NOMO-1 treated with dmso at 0.1 percent for 144 hours (cell line): ENCODE measurements around the gene SDK1.

Experiments
- DNase-seq: peaks from one replicate; lab custom pipeline; 2025; ENCODE audit not compliant: unreplicated experiment; lab: John Stamatoyannopoulos, UW

SDK1 gene

GRCh38 chr7:4145576-4145975 is 844.5 kb downstream of the SDK1 start:
- no peak for DNase-seq

GRCh38 chr7:4147926-4148620 is 847.0 kb downstream of the SDK1 start:
- DNase-seq, result no peak

- no peak for DNase-seq
Observed at GRCh38 chr7:4149236-4149635, 848.2 kb downstream of the SDK1 start.

GRCh38 chr7:4149645-4150044 is 848.6 kb downstream of the SDK1 start:
- no peak for DNase-seq

GRCh38 chr7:4150731-4151130 is 849.7 kb downstream of the SDK1 start:
- DNase-seq, result no peak

- DNase-seq, result no peak
Observed at GRCh38 chr7:4151524-4151923, 850.5 kb downstream of the SDK1 start.

- DNase-seq, result no peak
Observed at GRCh38 chr7:4151926-4152549, 851.0 kb downstream of the SDK1 start.

GRCh38 chr7:4154882-4155535 is 854.0 kb downstream of the SDK1 start:
- DNase-seq, result no peak

GRCh38 chr7:4156190-4156589 is 855.1 kb downstream of the SDK1 start:
- DNase-seq, result no peak

- DNase-seq, result no peak
Observed at GRCh38 chr7:4157651-4158050, 856.6 kb downstream of the SDK1 start.

- no peak for DNase-seq
Observed at GRCh38 chr7:4158441-4159153, 857.5 kb downstream of the SDK1 start.

- no peak for DNase-seq
Observed at GRCh38 chr7:4159154-4159501, 858.1 kb downstream of the SDK1 start.

- no peak for DNase-seq
Observed at GRCh38 chr7:4159761-4160554, 858.9 kb downstream of the SDK1 start.

- DNase-seq, result no peak
Observed at GRCh38 chr7:4162884-4163564, 862.0 kb downstream of the SDK1 start.

- no peak for DNase-seq
Observed at GRCh38 chr7:4163565-4164203, 862.6 kb downstream of the SDK1 start.

- DNase-seq, result no peak
Observed at GRCh38 chr7:4164556-4164955, 863.5 kb downstream of the SDK1 start.

GRCh38 chr7:4166340-4166739 is 865.3 kb downstream of the SDK1 start:
- DNase-seq, result no peak

GRCh38 chr7:4166807-4167206 is 865.8 kb downstream of the SDK1 start:
- no peak for DNase-seq

GRCh38 chr7:4167385-4167910 is 866.4 kb downstream of the SDK1 start:
- no peak for DNase-seq

- no peak for DNase-seq
Observed at GRCh38 chr7:4168041-4168440, 867.0 kb downstream of the SDK1 start.
